Hematopoietic multipotent progenitor cell treated with erythropoietin and hydrocortisone succinate and interleukin-3 and kit ligand, for 6 days (in vitro differentiated cells): Measurements from ENCODE around the gene FGF16.
"Not testable (repeated sequence)": the region's sequence is repeated elsewhere in the genome, so short reads cannot be mapped to it uniquely, and the experiment has no call there.

Experiments
- DNase-seq: peaks from one replicate; pipeline ENCODE4 v3.0.0-alpha.2; 2015

The FGF16 gene

GRCh38 chrX:77446908-77447652, at the start of gene FGF16:
FGF16 (plus strand) TSS chrX:77447389; CDS start chrX:77447675, 286 bp downstream.
- DNase-seq: peak; percentile 24

GRCh38 chrX:77398330-77398954, 48.7 kb upstream of the FGF16 start:
- no peak for DNase-seq

- no peak for DNase-seq
Observed at GRCh38 chrX:77404419-77404818, 42.8 kb upstream of the FGF16 start.

DNA sequence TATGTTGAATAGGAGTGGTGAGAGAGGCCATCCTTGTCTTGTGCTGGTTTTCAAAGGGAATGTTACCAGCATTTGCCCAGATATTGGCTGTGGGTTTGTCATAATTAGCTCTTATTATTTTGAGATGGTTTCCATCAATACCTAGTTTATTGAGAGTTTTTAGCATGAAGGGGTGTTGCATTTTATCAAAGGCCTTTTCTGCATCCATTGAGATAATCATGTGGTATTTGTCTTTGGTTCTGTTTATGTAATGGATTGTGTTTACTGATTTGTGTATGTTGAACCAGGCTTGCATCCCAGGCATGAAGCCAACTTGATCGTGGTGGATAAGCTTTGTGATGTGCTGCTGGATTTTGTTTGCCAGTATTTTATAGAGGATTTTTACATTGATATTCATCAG, 39.4 kb upstream of the FGF16 start:
- DNase-seq: not testable (repeated sequence)

DNA sequence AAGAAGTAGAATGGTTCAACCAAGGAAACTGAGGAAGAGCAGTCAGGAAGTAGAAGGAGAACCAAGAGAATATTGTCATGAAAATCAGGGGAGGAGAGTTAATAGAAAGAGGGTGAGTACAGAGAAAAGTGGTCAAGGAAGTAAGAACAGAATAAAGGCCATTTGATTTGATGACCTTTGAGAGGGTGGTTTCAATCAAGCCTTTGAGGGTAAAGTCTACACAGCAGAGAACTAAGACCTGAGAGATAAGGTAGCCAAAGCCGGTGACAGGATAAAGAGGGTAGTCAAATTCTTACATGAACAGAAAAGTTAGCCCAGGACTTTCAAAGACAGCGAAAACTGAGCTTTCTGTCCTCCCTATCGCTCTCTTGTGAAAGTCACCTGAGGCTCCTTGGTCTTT, 34.6 kb upstream of the FGF16 start:
- no peak for DNase-seq

- DNase-seq: no peak
Observed at GRCh38 chrX:77415161-77415560, 32.0 kb upstream of the FGF16 start.

DNA sequence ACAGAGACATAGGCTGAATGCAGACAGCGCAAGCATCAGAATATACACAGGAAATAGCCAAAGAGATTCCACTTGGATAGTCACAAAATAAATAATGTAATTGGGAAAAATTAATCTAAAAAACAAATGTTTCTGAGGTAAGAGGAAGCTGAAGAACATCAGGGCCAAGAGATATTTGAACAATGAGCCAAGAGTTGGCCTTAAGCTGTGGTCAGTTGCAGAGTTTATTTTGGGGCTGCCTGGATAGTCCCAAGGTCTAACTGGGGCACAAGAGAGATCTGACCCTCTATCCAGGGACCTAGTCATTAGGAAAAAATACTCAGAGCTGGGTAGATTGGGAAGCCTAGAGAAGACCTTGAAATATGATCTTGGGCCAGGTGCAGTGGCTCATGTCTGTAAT, 31.3 kb upstream of the FGF16 start:
- DNase-seq: no peak

DNA sequence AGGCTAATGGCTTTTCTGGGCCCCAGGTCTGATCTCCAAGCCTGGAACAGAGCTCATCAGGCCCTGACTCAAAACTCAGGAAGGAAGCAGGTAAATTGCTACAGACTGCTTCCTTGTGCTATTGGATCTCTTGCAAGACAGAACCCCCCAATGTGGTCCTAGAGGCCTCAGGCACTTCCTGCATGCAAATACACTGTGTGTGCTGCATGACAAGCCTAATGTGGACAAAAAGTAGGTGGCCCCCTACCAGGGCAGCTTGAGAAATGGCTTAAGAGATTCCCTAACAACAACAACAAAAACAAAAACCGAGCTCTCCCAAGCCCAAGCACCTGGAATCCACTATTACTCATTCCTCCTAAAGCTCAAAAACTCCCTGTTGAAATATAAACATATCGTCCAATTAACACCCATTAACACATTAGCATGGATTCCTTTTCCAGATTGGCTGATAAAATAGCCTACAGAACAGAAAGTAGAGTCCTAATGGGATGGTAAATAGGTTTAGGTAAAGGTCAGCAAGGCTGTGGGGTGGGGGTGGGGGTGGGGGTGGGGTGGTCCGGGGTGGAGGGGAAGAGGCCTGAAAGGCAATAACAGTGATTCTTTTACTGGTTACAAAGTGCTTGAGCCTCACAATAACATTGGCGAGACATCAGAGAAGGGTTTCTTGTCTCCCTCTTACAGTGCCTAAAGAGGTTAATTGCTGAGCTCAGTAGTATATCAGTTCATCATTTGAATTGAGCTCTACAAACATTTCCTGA, 24.1 kb upstream of the FGF16 start:
- no peak for DNase-seq

GRCh38 chrX:77426811-77427210, 20.4 kb upstream of the FGF16 start:
- DNase-seq: no peak

DNA sequence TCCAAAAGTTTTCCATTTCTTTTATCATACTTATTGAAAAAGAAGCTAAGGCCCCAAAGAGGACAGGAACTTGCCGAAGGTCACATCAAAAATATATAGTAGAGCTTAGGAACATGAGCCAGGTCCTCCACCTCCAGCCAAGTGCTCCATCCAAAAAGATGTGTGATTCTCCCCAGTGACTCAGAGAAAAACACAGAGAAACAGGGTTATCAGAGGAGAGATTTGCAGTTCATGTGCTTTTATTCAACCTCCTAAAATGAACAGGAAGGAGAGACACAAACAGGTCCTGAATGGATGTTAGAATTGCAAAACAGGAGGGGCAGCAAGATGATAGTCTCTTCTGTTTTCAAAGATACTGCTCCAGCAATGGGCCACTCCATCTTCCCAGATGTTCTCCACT, 19.6 kb upstream of the FGF16 start:
- no peak for DNase-seq

DNA sequence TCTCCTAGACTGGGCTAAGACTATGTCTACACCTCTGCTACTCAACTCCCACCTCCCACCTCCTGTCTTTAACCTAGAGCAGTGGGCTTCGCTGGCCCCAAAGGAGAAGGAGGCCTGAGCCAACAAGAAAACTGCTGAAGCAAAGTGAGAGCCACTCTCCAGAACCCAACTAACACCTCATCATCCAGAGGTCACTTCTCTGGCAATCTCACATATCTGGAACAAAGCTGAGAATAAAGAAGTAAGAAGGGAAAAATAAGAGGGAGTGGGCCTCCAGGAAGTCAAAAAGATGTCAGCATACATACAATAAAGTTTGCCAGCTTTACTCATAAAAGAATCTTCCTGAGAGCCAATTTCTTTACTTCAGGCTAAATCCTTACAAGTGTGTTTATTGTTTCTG, 18.6 kb upstream of the FGF16 start:
- no peak for DNase-seq

DNA sequence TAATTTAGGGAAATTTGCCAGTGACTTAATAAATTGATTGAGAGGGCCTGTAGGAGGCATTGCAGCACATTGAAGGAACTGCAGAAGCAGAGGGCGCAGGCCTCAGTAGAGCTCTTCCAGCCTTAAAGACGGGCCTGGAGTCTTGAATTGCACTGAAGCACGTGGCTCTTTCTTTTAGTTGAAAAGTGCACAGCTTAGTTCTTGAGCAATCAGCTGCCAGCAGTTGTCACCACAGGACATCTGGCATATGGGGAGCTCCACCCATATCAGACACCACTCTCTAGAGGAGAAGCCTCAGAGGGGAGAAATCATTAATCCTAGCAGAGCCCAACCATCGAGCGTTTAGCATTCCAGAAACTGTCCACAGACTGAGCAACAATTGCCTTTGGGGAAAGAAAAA, 16.0 kb upstream of the FGF16 start:
- peak; percentile 84 for DNase-seq

- no peak for DNase-seq
Observed at GRCh38 chrX:77433001-77433400, 14.2 kb upstream of the FGF16 start.

DNA sequence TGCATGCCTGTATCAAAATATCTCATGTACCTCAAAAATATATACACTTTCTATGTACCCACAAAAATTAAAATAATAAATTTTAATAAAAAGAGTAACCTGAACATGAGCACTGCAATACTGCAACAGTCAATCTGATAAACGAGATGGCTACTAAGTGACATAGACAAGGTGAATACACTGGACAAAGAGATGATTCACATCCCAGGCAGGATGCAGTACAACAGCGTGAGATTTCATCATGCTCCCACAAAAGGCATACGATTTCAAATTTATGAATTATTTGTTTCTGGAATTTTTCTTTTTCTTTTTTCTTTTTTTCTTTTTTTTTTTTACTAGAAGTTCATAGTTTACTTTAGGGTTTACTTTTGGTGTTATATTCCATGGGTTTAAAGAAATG, 12.2 kb upstream of the FGF16 start:
- no peak for DNase-seq

DNA sequence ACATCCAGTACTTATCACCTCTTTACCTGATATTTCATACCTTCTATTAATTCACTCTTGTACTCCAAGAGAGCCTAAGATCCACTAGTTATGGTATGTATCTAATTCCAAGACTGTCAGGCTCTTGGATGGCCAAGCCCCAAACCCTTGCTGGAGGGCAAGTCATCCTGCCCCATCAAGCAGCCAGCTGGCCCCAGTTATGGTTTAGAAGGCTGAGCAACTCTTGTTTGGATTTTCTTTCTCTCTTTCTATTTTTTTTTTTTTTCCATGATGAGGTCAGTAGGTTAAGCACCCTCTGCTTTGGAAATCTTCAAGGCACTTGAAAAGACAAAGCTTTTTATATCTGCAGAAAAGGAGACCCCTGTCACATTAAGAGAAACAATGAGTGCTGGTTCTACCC, 10.9 kb upstream of the FGF16 start:
- DNase-seq: no peak

DNA sequence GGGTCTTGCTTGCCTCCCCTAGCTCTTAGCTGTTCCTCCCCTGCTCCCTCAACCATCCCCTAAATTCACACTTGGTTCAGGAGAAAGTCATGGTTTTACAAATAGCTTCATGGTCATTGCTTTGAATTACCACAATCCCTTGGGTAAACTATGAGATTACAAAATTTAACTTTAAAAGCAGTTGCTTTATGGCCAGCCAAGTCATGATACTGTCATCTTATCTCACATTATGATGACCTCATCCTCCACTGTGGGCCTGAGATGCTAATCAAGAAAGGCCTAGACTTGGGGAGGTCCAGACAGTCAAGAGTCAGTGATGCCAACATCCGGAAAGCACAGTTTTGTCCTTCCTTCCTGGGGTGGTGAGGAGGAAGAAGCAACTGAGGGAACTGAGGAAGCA, 10.5 kb upstream of the FGF16 start:
- DNase-seq: peak; percentile 37

GRCh38 chrX:77440330-77440729, 6.9 kb upstream of the FGF16 start:
- no peak for DNase-seq

DNA sequence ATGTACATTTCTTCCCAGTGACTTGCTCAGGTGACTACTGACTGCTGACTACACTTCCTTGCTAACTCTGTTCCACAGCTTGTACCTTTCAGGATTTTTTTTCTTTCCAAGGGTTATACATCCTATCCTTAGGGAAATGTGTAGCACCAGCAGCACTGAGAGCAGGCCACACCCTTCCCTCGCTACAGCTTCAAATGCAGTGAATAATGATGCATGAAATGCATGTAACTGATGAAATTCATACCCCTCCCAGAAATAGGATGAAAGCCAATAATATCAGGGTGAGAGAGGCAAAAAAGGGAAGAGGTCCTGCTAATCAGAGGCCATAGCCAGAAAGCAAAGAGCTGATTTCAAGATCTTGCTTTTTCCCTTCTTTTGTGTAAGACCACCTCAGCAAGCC, 6.2 kb upstream of the FGF16 start:
- DNase-seq: no peak

- DNase-seq: no peak
Observed at GRCh38 chrX:77441479-77441878, 5.7 kb upstream of the FGF16 start.

- DNase-seq: no peak
Observed at GRCh38 chrX:77442728-77443127, 4.5 kb upstream of the FGF16 start.

GRCh38 chrX:77444075-77444474, 3.1 kb upstream of the FGF16 start:
- no peak for DNase-seq

DNA sequence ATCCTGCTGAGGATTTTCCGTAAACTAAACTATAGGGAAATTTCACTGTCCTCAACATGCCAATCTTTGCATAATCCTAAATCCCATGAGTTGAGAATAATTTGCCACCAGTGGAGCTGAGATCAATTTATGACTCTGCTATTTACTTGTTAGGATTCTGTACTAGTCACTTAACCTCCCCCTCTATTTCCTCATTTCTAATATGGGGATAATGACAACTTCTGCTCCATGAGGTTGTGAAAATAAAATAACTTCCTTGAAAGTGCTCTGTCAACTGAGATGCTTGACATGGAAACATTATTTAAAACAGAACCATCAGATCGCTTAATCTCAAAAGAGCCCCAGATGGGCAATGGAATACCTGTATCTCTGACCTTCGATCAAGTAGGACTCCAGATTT, 2.6 kb upstream of the FGF16 start:
- DNase-seq: no peak

DNA sequence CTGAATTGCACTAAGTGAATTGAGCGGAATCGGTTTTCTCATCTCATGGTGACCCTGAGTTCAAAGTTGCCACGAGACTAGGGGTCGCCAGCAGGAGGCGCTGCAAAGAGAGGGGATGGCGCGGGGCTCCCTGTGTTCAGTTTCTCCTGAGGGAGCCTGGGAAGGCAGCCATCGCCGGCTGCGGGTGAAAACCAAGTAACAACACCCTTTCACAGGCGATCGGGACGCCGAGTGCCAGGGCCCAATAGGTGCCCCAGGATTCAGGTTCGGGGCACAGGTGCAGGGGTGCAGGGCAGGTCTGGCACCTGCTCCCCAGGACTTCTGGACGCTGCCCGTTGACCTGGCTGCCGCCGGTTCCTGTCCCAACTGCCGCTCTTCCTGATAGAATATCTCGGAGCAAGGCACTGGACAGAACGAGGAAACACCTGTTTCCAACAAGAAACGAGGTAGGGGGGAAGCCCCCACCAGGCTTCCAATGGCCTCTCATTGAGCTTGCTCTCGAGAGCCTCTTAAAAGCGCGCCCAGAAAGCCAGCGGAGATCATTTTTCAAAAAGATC, 1.1 kb upstream of the FGF16 start:
- DNase-seq: peak; percentile 19
